Forelimb muscle (tissue), 1 donor: Measurements from ENCODE around the gene MSH3. TPM values are rescaled to one million over a fixed set of nuclear protein-coding genes. Genes with fewer than 3 reads are reported as not detected.
"Not testable (repeated sequence)": the region's sequence is repeated elsewhere in the genome, so short reads cannot be mapped to it uniquely, and the experiment has no call there.

Experiments
- DNase-seq: peaks from one replicate; pipeline ENCODE4 v3.0.0-alpha.2; 2013; ENCODE audit warnings: low read depth
- polyA plus RNA-seq: library from polyadenylated mRNA; unstranded; fragments of 120-200 nt; gene quantifications from one replicate; pipeline ENCODE4 v1.2.1, GENCODE V29; 2013; ENCODE audit not compliant: insufficient read length

MSH3 gene
- polyA plus RNA-seq, 1 donor, result 12.6 TPM

DNA sequence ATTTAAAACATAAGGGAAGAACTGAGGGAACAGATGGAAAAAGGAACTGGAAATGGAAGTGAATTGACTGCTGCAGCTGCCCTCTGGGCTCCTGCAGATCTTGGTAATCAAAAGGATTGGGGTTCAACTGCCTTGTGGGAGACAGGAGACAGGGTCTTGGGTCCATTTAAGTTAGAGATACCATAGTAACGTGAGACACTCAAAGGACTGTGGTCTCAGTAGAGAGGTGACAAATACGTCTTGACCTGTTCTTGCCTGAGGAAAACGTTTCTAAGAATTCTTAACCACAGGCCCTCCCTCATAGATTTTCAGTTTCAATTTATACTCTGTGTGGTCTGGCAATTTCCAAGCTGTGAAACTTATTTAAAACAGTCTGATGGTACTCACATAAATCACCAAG is 101.2 kb downstream of the MSH3 start:
- DNase-seq, result no peak

GRCh38 chr5:80756292-80756691 is 101.8 kb downstream of the MSH3 start:
- no peak for DNase-seq

- no peak for DNase-seq
Measured at GRCh38 chr5:80757290-80757689, 102.8 kb downstream of the MSH3 start.

DNA sequence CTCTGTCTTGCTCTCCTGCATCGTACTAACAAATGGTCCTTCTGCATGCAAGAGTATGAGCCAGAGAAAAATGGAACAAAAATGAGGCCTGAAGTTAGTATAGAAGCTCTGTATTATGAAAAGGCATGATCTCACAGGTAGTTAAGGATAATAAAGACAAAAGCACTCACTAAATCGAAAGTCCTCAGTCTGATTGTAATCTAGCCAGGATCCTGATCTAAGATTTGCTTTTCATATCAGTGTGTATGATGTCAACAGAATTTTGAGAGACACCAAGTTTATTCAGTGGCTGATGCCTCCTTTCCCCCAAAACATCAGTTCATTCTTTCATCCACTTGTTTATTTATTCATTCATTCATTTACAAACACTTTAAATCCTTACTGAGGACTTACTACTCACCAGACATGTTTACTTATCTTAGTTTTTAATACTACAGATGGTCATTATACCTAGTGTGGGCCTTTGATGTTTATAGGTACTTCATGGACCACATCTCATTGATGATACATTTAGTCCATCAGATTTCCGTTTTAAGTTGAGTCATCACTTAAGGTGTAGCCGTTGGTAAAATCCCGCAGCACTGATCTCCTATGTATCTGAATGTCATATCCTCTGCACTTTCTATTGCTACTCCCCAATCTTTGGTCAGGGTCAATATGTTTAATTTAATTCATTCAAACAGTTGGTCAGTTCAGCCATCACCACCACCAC is 105.6 kb downstream of the MSH3 start:
- no peak for DNase-seq

GRCh38 chr5:80760680-80761079 is 106.2 kb downstream of the MSH3 start:
- no peak for DNase-seq

- no peak for DNase-seq
Measured at GRCh38 chr5:80761176-80761575, 106.7 kb downstream of the MSH3 start.

- DNase-seq, result no peak
Measured at GRCh38 chr5:80761966-80762365, 107.5 kb downstream of the MSH3 start.

DNA sequence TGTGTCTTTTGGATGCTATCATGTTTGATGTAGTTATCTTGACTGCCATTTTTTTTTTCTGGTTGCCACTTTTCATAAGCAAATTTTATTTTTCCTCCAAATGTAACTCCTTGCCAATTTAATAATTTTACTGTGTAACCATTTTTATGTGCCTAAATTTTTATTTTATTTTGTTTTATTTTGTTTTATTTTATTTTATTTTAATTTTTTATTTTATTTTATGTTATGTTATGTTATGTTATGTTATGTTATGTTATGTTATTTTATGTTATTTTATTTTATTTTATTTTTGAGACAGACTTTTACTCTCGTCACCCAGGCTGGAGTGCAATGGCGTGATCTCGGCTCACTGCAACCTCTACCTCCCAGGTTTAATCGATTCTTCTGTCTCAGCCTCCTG is 108.1 kb downstream of the MSH3 start:
- DNase-seq, result no peak

DNA sequence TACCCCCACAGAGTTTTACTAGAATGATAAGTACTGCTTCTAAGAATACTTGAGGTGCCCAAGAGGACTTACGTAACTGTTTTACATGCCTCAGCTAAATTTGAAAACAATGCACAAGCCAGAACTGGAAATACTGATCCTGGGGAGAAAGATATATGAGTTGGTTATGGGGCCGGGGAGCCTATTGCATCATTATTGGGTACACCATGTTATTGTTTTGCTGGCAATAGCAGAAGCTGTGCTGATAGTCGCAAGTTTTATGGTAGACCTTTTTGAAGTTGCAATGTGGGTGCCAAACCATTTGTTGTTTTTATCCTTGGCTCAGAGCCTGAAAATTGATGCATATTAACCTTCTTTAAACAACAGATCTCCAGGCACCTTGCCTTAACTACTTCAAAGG is 108.8 kb downstream of the MSH3 start:
- no peak for DNase-seq

DNA sequence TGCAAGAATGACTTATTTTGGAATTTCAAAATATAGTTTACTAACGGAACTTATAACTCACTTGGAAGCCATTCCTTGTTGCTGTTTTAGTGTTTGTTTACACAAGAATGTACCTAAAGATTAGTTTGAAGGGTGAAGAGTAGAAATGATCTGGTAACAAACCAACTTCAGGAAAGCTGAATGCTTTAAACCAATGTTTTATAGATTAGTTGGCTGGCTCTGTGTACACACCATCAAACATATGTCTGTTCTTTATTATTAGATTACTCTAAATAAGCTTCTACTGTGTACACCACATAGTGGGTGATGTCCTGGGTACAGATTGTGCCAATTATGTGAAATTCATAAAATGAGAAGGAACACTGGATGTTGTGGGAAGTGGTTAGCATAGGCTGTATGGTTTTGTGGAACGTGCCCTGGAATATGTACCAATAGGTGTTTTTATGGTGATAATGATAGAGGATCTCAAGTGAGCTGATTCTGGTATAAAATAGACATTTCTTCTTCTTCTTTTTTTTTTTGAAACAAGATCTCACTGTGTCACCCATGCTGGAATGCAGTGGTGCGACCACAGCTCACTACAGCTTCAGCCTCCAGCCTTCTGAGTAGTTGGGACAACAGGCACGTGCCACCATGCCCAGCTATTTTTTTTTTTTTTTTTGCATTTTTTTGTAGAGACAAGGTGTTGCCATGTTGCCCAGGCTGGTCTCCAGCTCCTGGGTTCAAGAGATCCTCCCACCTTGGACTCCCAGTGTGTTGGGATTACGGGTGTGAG is 109.6 kb downstream of the MSH3 start:
- DNase-seq, result no peak

DNA sequence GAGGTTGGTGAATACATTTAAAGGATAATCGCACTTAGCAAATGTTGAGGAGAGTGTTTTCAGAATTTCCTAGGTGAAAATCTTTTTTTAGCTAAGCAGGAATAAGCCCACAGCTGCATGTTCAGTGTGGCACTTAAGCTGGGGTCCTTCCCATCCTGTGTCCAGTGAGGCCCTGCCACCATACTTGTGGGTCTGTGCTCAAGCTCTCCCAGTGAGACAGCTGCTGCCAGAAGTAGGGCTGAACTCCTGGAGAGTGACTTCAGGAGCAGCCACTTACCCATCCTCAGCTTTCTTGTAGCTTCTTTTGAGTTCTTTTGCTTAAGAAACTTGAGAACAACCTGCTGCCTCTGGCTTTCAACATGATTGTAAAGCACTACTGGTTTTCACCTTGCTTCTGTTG is 110.3 kb downstream of the MSH3 start:
- DNase-seq, result no peak

DNA sequence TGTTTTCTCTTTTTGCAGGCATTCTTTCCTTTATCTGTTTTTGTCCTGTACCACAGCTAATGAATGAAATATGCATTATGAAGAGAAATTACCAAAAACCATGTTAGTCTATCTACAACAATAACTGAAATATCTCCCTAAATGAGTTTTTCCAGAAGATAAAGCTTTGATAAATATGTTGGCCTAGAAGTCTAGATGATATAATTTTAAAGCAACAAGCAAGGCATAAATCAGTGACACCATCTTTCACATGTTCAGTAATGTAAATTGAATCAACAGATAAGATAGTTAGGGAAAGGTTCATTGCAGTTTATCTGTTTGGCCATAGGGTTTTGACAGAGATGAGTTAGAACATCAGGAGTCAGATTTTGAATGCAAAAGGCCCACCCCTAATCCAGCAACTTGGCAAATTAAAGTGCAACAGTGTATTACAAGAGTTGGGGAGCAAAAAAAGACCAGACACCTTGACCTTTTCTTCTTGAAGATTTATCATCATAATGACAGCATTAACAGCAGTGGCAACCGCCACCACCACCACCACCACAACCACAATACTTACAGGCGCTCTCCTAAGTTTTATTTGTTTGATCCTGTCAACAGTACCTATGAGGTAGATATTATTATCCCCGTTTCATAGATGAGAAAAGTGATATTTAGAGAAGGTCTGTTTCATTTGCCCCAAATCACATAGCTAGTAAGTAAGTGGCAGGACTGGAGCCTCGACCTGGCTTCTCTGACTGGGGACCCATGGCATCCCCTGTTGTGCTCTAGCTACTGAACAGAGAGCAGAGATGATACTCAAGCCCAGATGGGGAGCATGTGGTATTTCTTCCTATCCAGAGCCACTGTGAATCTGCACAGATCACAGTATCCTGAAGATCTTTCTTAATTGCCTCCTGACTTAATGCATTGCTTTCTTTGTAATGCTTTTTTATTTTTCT is 123.2 kb downstream of the MSH3 start:
- DNase-seq, result no peak

GRCh38 chr5:80780024-80780423 is 125.6 kb downstream of the MSH3 start:
- DNase-seq, result no peak

DNA sequence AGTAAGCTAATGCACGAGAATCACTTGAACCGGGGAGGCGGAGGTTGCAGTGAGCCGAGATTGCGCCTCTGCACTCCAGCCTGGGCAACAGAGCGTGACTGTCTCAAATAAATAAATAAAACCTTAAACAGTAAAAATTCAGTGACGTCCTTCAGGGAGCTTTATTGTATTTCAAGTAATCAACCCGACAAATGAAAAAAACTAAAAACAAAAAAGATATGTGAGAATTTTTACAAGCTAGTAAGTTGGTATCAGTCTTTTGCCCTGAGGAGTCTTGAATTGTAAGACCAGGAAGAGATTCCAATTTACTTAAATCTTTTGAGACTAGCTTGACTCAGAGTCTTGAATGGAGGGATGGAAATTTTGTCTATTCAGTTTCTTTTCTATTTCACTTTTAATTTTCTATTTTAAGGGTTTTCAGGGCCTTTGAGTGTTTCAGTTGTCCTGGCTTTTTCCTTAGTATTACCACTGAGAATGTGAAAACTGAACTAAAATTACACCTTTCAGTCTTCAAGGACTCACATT is 126.4 kb downstream of the MSH3 start:
- no peak for DNase-seq

DNA sequence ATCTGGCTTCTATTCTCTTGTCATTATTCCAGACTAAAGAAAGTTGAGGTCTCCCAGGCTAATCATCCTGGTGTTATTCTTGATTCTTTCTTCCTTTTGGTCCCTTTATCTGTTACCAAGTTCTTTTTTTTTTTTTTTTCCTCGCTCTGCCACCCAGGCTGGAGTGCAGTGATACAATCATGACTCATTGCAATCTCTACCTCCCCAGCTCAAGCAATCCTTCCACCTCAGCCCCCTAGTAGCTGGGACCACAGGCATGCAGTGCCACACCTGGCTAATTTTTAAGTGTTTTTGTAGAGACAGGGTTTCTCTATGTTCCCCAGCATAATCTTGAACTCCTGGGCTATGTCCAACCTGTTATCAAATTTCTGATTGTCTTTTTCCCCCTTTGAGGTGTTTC is 126.9 kb downstream of the MSH3 start:
- no peak for DNase-seq

GRCh38 chr5:80782626-80783025 is 128.2 kb downstream of the MSH3 start:
- DNase-seq, result no peak

- not testable (repeated sequence) for DNase-seq
Measured at GRCh38 chr5:80783751-80784150, 129.3 kb downstream of the MSH3 start.

DNA sequence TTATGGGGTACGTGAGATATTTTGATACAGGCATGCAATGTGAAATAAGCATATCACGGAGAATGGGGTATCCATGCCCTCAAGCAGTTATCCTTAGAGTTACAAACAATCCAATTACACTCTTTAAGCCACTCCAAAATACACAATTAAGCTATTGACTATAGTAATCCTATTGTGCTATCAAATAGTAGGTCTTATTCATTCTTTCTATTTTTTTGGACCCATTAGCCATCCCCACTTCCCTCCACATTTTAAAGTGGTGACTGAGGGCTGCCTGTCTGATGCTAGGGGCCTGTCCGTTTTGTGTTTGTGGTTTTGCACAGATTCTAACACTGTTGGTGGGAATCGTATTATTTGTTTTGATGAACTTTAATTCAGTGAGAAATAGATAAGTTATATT is 130.0 kb downstream of the MSH3 start:
- DNase-seq, result no peak

GRCh38 chr5:80789319-80790016 is 135.0 kb downstream of the MSH3 start:
- DNase-seq, result not testable (repeated sequence)

DNA sequence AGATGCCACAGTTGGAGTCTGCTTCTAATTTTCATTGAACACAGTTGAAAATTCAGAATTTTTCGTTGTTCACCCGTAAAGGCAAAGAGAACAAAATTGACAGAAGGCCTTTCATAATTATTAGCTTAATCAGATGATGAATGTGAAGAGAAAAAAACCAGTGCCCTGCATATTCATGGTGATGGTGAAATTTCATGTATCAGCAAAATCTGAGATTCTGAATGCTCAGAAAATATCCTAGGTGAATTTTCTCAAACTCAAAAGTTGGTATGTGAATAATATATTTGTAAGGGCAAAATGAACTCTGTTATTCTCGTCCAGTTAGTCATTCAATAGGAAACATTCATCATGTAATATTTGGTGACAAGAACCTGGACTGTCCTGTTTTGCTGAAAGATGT is 136.2 kb downstream of the MSH3 start:
- no peak for DNase-seq

- no peak for DNase-seq
Measured at GRCh38 chr5:80793354-80793753, 138.9 kb downstream of the MSH3 start.
